Sigmoid colon (tissue), 7 donors: Measurements from ENCODE around the gene BRINP3. TPM values are rescaled to one million over a fixed set of nuclear protein-coding genes. Genes with fewer than 3 reads are reported as not detected.

Source experiments
- DNase-seq: peaks from one replicate; pipeline ENCODE4 v3.0.0-alpha.2; 2019
- H3K27ac ChIP-seq, 4 donors: fragments of 200-600 bp; sonication (generic); one replicate each; pipeline ENCODE4 v1.5.1; 2016 to 2019; ENCODE audit warnings: mild to moderate bottlenecking in 1 of 4
- H3K27me3 ChIP-seq, 3 donors: fragments of 200-600 bp; sonication (generic); one replicate each; pipeline ENCODE4 v1.5.1; 2019; ENCODE audit warnings: mild to moderate bottlenecking in 1 of 3
- H3K36me3 ChIP-seq, 4 donors: fragments of 200-600 bp; sonication (generic); one replicate each; pipeline ENCODE4 v1.5.1; 2016 to 2019
- H3K4me1 ChIP-seq, 4 donors: fragments of 200-600 bp; sonication (generic); one replicate each; pipeline ENCODE4 v1.5.1; 2017 to 2019
- H3K4me3 ChIP-seq, 4 donors: fragments of 200-600 bp; sonication (generic); one replicate each; pipeline ENCODE4 v1.5.1; 2017 to 2019; ENCODE audit warnings: mild to moderate bottlenecking in 2 of 4, moderate library complexity in 1 of 4
- H3K9me3 ChIP-seq, 4 donors: fragments of 200-600 bp in 3 of 4; sonication (generic) in 3 of 4; one replicate each; pipeline versions ENCODE4 v1.5.1 to v1.6.1; 2013 to 2019
- CTCF ChIP-seq, 4 experiments: fragments of 450-650 bp in 3 of 4; fragments of 200-600 bp in 1 of 4; IDR thresholded peaks; one replicate each; pipeline ENCODE4 v1.5.1; 2016 to 2019; ENCODE audit warnings: antibody characterized with exemption in 4 of 4, mild to moderate bottlenecking in 3 of 4, moderate library complexity in 2 of 4
- EP300 ChIP-seq, 4 donors: sonication (generic); formaldehyde crosslinking; IDR thresholded peaks; one replicate each; pipeline ENCODE4 v1.6.1; 2017; ENCODE audit warnings: antibody characterized with exemption in 4 of 4
- POLR2A ChIP-seq, 2 donors: fragments of 450-650 bp; IDR thresholded peaks; one replicate each; pipeline ENCODE4 v1.6.1; 2016; ENCODE audit warnings: antibody characterized with exemption in 2 of 2, mild to moderate bottlenecking in 2 of 2, moderate library complexity in 2 of 2
- POLR2AphosphoS5 ChIP-seq, 4 donors: sonication (generic); formaldehyde crosslinking; IDR thresholded peaks; one replicate each; pipeline ENCODE4 v1.6.1; 2017; ENCODE audit warnings: antibody characterized with exemption in 4 of 4
- WGBS, 2 donors: extraction: QIAGEN DNeasy Blood & Tissue Kit; methylation state at CpG; one replicate each; pipeline ENCODE4 v1.1.7; 2013; 5-methylcytosine and 5-hydroxymethylcytosine counted together
- intact Hi-C: fragments of 100-400 bp; cut with DNase I; formaldehyde crosslinking; loops from one replicate; pipeline ENCODE4 v1.15.1; 2023
- polyA plus RNA-seq, 3 donors: library from polyadenylated mRNA; stranded (reverse); fragments of 200-250 nt; gene quantifications; one replicate each; pipeline ENCODE4 v1.2.3, GENCODE V29; 2013
- total RNA-seq, 4 donors: library from RNA; depleted of rRNA; stranded (reverse); fragments of >200 nt; gene quantifications; one replicate each; pipeline ENCODE4 v1.1.0, GENCODE V29; 2016
- donor health status: healthy with polysubstance abuse.
- donor health status: Bipolar disorder and iron deficiency.
- donor health status: healthy.

Gene BRINP3
- total and polyA plus RNA-seq, 7 donors = 0.16 to 3.7 (median 2.3) TPM; not detected in 1

GRCh38 chr1:190049314-190049713 lies 428.4 kb downstream of the BRINP3 start:
- Histone ChIP-seq H3K27ac (no peak overlapping the region), H3K4me1 (no peaks in the 10 kb centered on the region), H3K9me3 (no peaks in the 10 kb centered on the region), H3K4me3 (no peak overlapping the region), H3K36me3 (no peaks in the 10 kb centered on the region), H3K27me3 (no peaks in the 10 kb centered on the region)
- no peak for DNase-seq
- 33 to 45% methylated on average over 1 of the region's 1 CpG for WGBS, 2 donors
- intact Hi-C loops = no loop called here
- TF ChIP-seq CTCF (IDR thresholded peaks at IDR 0.05) (no peak), POLR2A (IDR thresholded peaks at IDR 0.05) (no peak), POLR2AphosphoS5 (IDR thresholded peaks at IDR 0.05) (no peak), EP300 (IDR thresholded peaks at IDR 0.05) (no peak)
